Activated CD8-positive, alpha-beta memory T cell treated with anti-CD3 and anti-CD28 coated beads, Interleukin-2, amount 50 U/mL, for 4 hours (primary cell): ENCODE data around the gene SURF2.

Source experiments
- DNase-seq: peaks from one replicate; pipeline ENCODE4 v3.0.0-alpha.2; 2020

Gene SURF2

DNA sequence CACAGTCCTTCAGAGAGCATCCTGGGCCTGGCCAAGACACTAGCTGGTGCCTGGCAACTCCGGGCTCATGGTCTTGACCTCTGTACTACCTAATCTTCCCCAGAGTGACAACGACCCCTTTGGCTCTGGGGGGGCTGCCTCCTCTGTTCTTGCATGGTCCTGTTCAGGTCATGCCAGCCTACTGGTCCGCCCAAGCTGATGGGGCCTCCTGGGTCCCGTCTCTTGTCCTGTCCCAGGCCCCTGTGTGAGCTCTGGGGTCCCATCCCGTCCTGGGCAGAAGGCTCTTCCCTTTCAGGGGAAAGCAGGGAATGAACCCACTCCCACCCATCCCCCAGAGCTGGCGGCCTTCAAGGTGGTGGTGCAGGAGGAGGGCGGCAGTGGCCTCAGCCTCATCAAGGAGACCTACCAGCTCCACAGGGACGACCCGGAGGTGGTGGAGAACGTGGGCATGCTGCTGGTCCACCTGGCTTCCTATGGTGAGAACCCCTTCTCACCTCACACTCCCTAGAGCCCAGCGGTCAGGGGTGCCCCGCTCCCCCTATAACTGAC lies 48.2 kb downstream of the SURF2 start:
- DNase-seq, result no peak

DNA sequence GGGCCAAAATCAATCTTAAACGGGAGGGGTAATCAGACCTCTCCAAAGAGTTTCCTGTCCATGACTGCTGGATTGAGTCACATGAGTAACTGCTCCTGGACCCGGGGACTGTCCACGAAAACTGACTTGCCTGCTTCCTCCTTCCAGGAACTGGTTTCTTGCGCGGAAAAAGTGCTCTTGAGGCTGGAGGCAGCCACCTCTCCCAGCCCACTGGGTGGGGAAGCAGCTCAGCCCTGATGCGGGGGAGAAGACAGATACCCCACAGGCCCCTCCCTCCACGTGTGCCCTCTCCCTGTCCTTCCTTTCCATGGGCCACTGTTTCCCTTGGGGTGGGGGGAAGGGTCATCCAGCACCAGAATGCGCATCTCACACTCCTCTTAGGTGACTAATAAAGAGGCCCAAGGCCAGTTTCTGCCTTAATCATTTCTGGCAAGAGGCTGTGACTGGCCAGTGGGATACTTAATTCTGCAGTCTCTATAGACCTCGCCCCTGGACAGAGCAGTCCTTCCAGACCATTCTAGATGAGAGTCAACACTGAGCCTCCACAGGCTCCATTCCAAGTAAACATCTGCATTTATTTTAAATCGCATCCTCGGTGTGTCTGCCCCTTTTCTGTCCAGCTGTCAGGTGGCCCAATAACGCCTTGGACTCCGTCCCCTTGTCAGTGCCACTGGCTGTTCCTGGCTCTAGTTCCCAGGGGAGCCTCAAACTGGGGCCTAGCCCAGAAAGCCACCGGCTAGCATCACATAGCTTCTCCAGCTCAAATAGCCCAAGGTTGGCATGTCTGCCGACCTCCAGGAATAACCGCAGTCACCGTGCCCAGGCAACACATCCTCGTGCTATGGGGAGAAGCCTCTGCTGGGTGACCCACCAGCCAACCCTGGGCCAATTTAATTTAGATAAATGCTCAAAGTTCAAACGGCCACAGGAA lies 49.4 kb downstream of the SURF2 start:
- DNase-seq, result no peak

DNA sequence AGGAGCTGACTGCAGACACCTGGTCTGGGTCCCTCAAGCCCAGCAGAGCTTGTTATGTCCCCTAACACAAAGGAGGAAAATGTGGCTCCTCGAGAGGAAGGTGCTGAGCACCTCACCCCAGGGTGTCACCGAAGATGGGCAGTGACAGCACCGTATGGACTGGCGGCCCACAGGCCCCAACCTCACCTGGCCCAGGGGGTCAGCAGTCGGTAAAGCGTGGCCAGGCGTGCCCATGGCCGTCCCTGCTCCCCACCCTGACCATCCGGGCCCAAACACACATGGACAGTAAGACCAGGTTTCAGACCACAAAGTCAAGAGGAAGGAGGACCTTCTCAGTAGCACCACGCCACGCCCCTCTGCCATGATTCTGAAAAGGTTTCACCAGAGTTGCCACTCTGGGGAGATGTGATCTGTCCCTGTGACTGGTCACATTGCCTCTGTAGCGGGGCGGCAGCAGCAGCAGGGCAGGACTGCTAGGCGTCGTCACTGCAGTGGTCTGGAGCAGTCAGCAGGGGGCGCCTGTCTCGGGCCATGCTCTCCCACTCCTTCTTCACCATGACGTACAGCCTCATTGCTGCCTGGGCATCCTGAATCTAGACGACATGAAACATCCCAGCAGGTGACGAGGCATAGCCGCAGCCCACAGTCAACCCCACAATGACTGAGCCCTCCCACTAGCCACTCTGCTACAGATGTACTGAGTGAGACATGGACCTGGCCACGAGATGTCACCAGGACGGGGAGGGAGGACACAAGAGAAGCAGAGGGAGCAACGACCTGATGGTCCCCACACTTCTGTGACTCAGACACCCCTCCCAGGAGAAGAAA lies 50.3 kb downstream of the SURF2 start:
- peak; percentile 82 for DNase-seq

DNA sequence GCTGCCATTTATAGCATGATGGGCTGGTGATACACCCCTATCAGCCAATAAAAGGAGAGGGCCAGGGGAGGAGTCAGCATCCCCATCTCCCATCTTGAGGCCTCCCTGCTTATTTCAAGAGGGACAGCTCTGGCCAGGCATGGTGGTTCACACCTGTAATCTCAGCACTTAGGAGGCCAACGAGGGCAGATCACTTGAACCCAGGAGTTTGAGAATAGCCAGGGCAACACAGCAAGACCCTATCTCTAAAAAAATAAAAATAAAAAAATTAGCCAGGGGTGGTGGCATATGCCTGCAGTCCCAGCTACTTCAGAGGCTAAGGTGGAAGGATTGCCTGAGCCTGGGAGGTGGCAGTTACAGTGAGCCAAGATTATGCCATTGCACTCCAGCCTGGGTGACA lies 51.7 kb downstream of the SURF2 start:
- no peak for DNase-seq
